ENCODE results near the gene SUN2. TPM values are rescaled to one million over a fixed set of nuclear protein-coding genes. Genes with fewer than 3 reads are reported as not detected.

Gene SUN2
- total and polyA plus RNA-seq, 10 of the 15 experiments (the other 5 are each of a cell fraction or from before 2014, with no cell fraction given) = 0.18 to 107 (median 35.9) TPM

GRCh38 chr22:38724176-38724575 lies 31.6 kb downstream of the SUN2 start:
- no TSS peak for BruUV-seq (replicated peaks)
- Histone ChIP-seq H3K27ac (ENCODE audit: control insufficient read depth, insufficient read depth) (no peak overlapping the region), H3K36me3 (ENCODE audit: control insufficient read depth in 2 of 2, insufficient read depth in 2 of 2, low read length in 1 of 2) (peaks cover 52 to 55% of the 10 kb centered on the region in 2 experiments), H3K4me2 (ENCODE audit: control insufficient read depth, insufficient read depth) (no peak overlapping the region), H3K27me3 (replicated peaks in 1 of 2; ENCODE audit: control insufficient read depth in 2 of 2, insufficient read depth in 2 of 2, low read length in 1 of 2) (no peaks in the 10 kb centered on the region), H4K20me1 (ENCODE audit: control insufficient read depth, insufficient read depth) (no peaks in the 10 kb centered on the region), H3K4me1 (ENCODE audit: control insufficient read depth, insufficient read depth, low read length) (no peaks in the 10 kb centered on the region), H3K4me3 (no peak overlapping the region), H3K9ac (ENCODE audit: control insufficient read depth, insufficient read depth, low read length) (no peak overlapping the region), H3K9me3 (replicated peaks; ENCODE audit: control insufficient read depth, insufficient read depth, low read length) (no peaks in the 10 kb centered on the region), H3K79me2 (ENCODE audit: control insufficient read depth, insufficient read depth, low read length) (no peaks in the 10 kb centered on the region), H2AFZ (ENCODE audit: control insufficient read depth, low read depth, low read length) (no peak overlapping the region)
- no peak for TF ChIP-seq PKNOX1 (IDR thresholded peaks at IDR 0.05)
- no peak for TF ChIP-seq ZNF274 (IDR thresholded peaks at IDR 0.05; ENCODE audit: insufficient read depth, insufficient read length)
- no peak for TF ChIP-seq POLR2AphosphoS5 (IDR thresholded peaks at IDR 0.05; ENCODE audit: low read length)
- no peak for TF ChIP-seq RFX5 (IDR thresholded peaks at IDR 0.05; ENCODE audit: low read depth, low read length)
- no peak for TF ChIP-seq KDM1A (IDR thresholded peaks at IDR 0.05; ENCODE audit: borderline replicate concordance)
- no peak for TF ChIP-seq YY1 (IDR thresholded peaks at IDR 0.05; ENCODE audit: low read depth, low read length)
- TF ChIP-seq BMI1 (IDR thresholded peaks at IDR 0.05; ENCODE audit: borderline replicate concordance) = no peak
- no peak for TF ChIP-seq NBN (IDR thresholded peaks at IDR 0.05)
- TF ChIP-seq NFXL1 (IDR thresholded peaks at IDR 0.05; ENCODE audit: borderline replicate concordance) = no peak
- intact Hi-C loops (cut with micrococcal nuclease; ENCODE audit: unreplicated experiment) = no loop called here
- DNase-seq (ENCODE audit: low read depth, low spot score) (no peak), FAIRE-seq (no peak), ATAC-seq (no peak)
- POLR2A ChIA-PET = interaction anchor here (1.4 kb wide), 1 partner anchor 30 kb away, joined by 3 read pairs; no protein-coding TSS in a partner anchor
- WGBS (ENCODE audit: insufficient coverage, insufficient replicate concordance, low lambda C conversion rate, missing lambda C conversion rate) = 99% methylated on average over 7 of the region's 7 CpGs
- SMC1A ChIA-PET (ENCODE audit: uncharacterized antibody, unreplicated experiment) = interaction anchor here (1.0 to 1.7 kb wide), 4 partner anchors 17 to 51 kb away, joined by 3 to 10 read pairs (median 3); no protein-coding TSS in a partner anchor
- RAD21 ChIA-PET (ENCODE audit: unreplicated experiment) = no interaction called here
- in situ Hi-C loops (cut with MboI) = no loop called here
- CTCF ChIA-PET = interaction anchor here (1.1 to 2.4 kb wide), 8 partner anchors 10 to 145 kb away, joined by 4 to 10 read pairs (median 8); partner anchors contain the start of gene GTPBP1

All from GM12878 (cell line).